IMR-90 (cell line): ENCODE data around the gene SURF6. TPM values are rescaled to one million over a fixed set of nuclear protein-coding genes. Genes with fewer than 3 reads are reported as not detected.
"Not testable (repeated sequence)": the region's sequence is repeated elsewhere in the genome, so short reads cannot be mapped to it uniquely, and the experiment has no call there.

Experiments used
- ATAC-seq: fragments of 200-7000 bp; cut with Tn5 transposase; 2 replicates; pipeline ENCODE4 v1.9.1; 2020; ENCODE audit warnings: low read depth, mild to moderate bottlenecking, moderate library complexity
- BruUV-seq: library from RNA; stranded (reverse); fragments of 400-500 nt; replicated peaks from 2 replicates; lab custom pipeline; 2021; lab: Mats Ljungman, UMichigan
- CTCF ChIA-PET: fragments of 300-600 bp; formaldehyde crosslinking; extraction: SDS; loops from one replicate; lab custom pipeline; 2021; ENCODE audit warnings: antibody characterized with exemption; lab: Yijun Ruan, JAX
- POLR2A ChIA-PET: fragments of 300-600 bp; sonication (Branson Sonifier 250); formaldehyde crosslinking; loops from one replicate; lab custom pipeline; 2022; ENCODE audit warnings: antibody characterized with exemption; ENCODE audit not compliant: unreplicated experiment; lab: Charles Lee
- DNase-seq: peaks from one replicate; pipeline ENCODE4 v3.0.0; 2013
- H2AFZ ChIP-seq: replicated peaks from 2 replicates; pipeline ENCODE3; 2013; ENCODE audit warnings: low read length, mild to moderate bottlenecking; ENCODE audit not compliant: poor library complexity
- H2AK5ac ChIP-seq: 2 replicates; pipeline ENCODE4 v1.6.1; 2013; ENCODE audit warnings: low read depth, low read length, inconsistent platforms
- H2AK9ac ChIP-seq: replicated peaks from 2 replicates; pipeline ENCODE3; 2013; ENCODE audit warnings: mild to moderate bottlenecking, low read depth, low read length, moderate library complexity; ENCODE audit not compliant: poor library complexity
- H2BK120ac ChIP-seq: 2 replicates; pipeline ENCODE4 v1.6.1; 2013; ENCODE audit warnings: low read depth, low read length, inconsistent platforms
- H2BK15ac ChIP-seq: 3 replicates; pipeline ENCODE4 v1.6.1; 2013; ENCODE audit warnings: low read depth, low read length, inconsistent platforms
- H2BK20ac ChIP-seq: 2 replicates; pipeline ENCODE4 v1.6.1; 2013; ENCODE audit warnings: low read depth, mild to moderate bottlenecking, inconsistent platforms, low read length, moderate library complexity
- H2BK5ac ChIP-seq: 2 replicates; pipeline ENCODE4 v1.6.1; 2013; ENCODE audit warnings: mild to moderate bottlenecking, low read depth, low read length, inconsistent platforms; ENCODE audit not compliant: poor library complexity, severe bottlenecking
- H3K14ac ChIP-seq: replicated peaks from 2 replicates; pipeline ENCODE4 v1.6.1; 2013; ENCODE audit warnings: low read depth, low read length, inconsistent platforms
- H3K18ac ChIP-seq: 2 replicates; pipeline ENCODE4 v1.6.1; 2013; ENCODE audit warnings: low read depth, low read length, control low read depth
- H3K23ac ChIP-seq: 2 replicates; pipeline ENCODE4 v1.6.1; 2013; ENCODE audit warnings: low read depth, low read length, inconsistent platforms
- H3K27ac ChIP-seq: 2 replicates; pipeline ENCODE4 v1.5.1; 2013; ENCODE audit warnings: mild to moderate bottlenecking, control low read depth, low read length; ENCODE audit not compliant: insufficient read depth
- H3K27me3 ChIP-seq: 2 replicates; pipeline ENCODE4 v1.6.1; 2013; ENCODE audit warnings: low read length; ENCODE audit not compliant: control insufficient read depth, insufficient read depth
- H3K36me3 ChIP-seq: 2 replicates; pipeline ENCODE4 v1.6.1; 2013; ENCODE audit warnings: low read length, mixed read lengths; ENCODE audit not compliant: control insufficient read depth, insufficient read depth
- H3K4ac ChIP-seq: 2 replicates; pipeline ENCODE4 v1.6.1; 2013; ENCODE audit warnings: low read depth, low read length, inconsistent platforms
- H3K4me1 ChIP-seq: 2 replicates; pipeline ENCODE4 v1.6.1; 2013; ENCODE audit warnings: low read length, mixed read lengths; ENCODE audit not compliant: control insufficient read depth, insufficient read depth
- H3K4me2 ChIP-seq: 2 replicates; pipeline ENCODE4 v1.6.1; 2013; ENCODE audit warnings: low read depth, mild to moderate bottlenecking, control low read depth, low read length, moderate library complexity
- H3K4me3 ChIP-seq: 2 replicates; pipeline ENCODE4 v1.5.1; 2013; ENCODE audit warnings: low read depth, mild to moderate bottlenecking, control low read depth, low read length, moderate library complexity; ENCODE audit not compliant: insufficient read depth
- H3K56ac ChIP-seq: 2 replicates; pipeline ENCODE4 v1.6.1; 2013; ENCODE audit warnings: low read length, inconsistent platforms; ENCODE audit not compliant: insufficient read depth; ENCODE audit errors: extremely low read depth
- H3K79me1 ChIP-seq, 2 experiments: 2 replicates each; pipeline ENCODE4 v1.6.1; 2013; ENCODE audit warnings: low read length in 2 of 2, inconsistent platforms in 1 of 2, low read depth in 1 of 2
- H3K9ac ChIP-seq: 2 replicates; pipeline ENCODE4 v1.6.1; 2013; ENCODE audit warnings: low read depth, low read length, control low read depth
- H3K9me1 ChIP-seq: 2 replicates; pipeline ENCODE4 v1.6.1; 2013; ENCODE audit warnings: low read length, inconsistent platforms; ENCODE audit not compliant: insufficient read depth
- H3K9me3 ChIP-seq: 2 replicates; pipeline ENCODE4 v1.6.1; 2013; ENCODE audit warnings: low read length; ENCODE audit not compliant: control insufficient read depth, insufficient read depth
- H4K20me1 ChIP-seq: 2 replicates; pipeline ENCODE4 v1.6.1; 2013; ENCODE audit warnings: low read length, inconsistent platforms; ENCODE audit not compliant: insufficient read depth
- H4K5ac ChIP-seq: 2 replicates; pipeline ENCODE4 v1.6.1; 2013; ENCODE audit warnings: mild to moderate bottlenecking, low read depth, low read length, control low read depth
- H4K8ac ChIP-seq, 2 experiments: 2 replicates each; pipeline ENCODE4 v1.6.1; 2013; ENCODE audit warnings: low read depth in 2 of 2, low read length in 2 of 2, control low read depth in 1 of 2, inconsistent platforms in 1 of 2
- H4K91ac ChIP-seq: 2 replicates; pipeline ENCODE4 v1.6.1; 2013; ENCODE audit warnings: low read depth, low read length, inconsistent platforms; ENCODE audit not compliant: insufficient read depth
- CTCF ChIP-seq: conservative IDR thresholded peaks from 2 replicates; pipeline ENCODE4 v1.5.1; 2012; ENCODE audit warnings: mild to moderate bottlenecking, low read depth, low read length, improper control_type of control experiment
- RAD21 ChIP-seq: IDR thresholded peaks from 2 replicates; pipeline ENCODE4 v1.6.1; 2012; ENCODE audit warnings: low read length, improper control_type of control experiment
- SMC3 ChIP-seq: fragments of 150-350 bp; IDR thresholded peaks from 2 replicates; pipeline ENCODE4 v1.6.1; 2016; ENCODE audit warnings: low read depth, mild to moderate bottlenecking, antibody characterized with exemption, low read length, moderate library complexity
- WGBS, 2 experiments: methylation state at CpG; one replicate each; pipeline versions ENCODE4 v1.1.5 to v1.1.7; 2013; ENCODE audit warnings: missing lambda C conversion rate in 2 of 2; ENCODE audit not compliant: insufficient read length in 1 of 2; ENCODE audit errors: extremely low coverage in 2 of 2; 5-methylcytosine and 5-hydroxymethylcytosine counted together
- dilution Hi-C: fragments of 300-500 bp; cut with HindIII; formaldehyde crosslinking; loops from one replicate; pipeline ENCODE4 v1.14.3; 2018; ENCODE audit warnings: low sequenced_read_pairs; ENCODE audit not compliant: unreplicated experiment
- in situ Hi-C: fragments of 300-500 bp; cut with MboI; formaldehyde crosslinking; loops from 3 replicates; pipeline ENCODE4 v1.14.3; 2019; ENCODE audit warnings: low sequenced_read_pairs, inconsistent platforms, mixed read lengths
- intact Hi-C: fragments of 100-400 bp; cut with micrococcal nuclease; formaldehyde crosslinking; loops from 2 replicates; pipeline ENCODE4 v1.10.0; 2022
- polyA plus RNA-seq, 3 experiments: library from polyadenylated mRNA; depleted of rRNA; stranded (reverse); fragments of >200 nt; gene quantifications; 2 replicates each; pipeline ENCODE4 v1.2.3, GENCODE V29; 2012; ENCODE audit warnings: low replicate concordance in 1 of 3
- total RNA-seq: library from RNA; depleted of rRNA; stranded (reverse); fragments of >200 nt; gene quantifications from 2 replicates; pipeline ENCODE4 v1.2.3, GENCODE V29; 2012

The SURF6 gene
- total and polyA plus RNA-seq, 2 of the 4 experiments (the other 2 are of a cell fraction), result 6.1 to 12.8 TPM

- ChIA-PET POLR2A (interaction anchor here (0.6 kb wide), 1 partner anchor 135 kb away, joined by 7 read pairs; no protein-coding TSS in a partner anchor), CTCF (interaction anchor here (1.1 to 1.2 kb wide), 2 partner anchors 11 to 13 kb away, joined by 3 to 4 read pairs; no protein-coding TSS in a partner anchor)
- H2BK20ac ChIP-seq, H3K27ac ChIP-seq, H3K27me3 ChIP-seq, H3K9ac ChIP-seq, H3K23ac ChIP-seq, DNase-seq, H4K5ac ChIP-seq, ATAC-seq, H3K4me1 ChIP-seq, H4K20me1 ChIP-seq, H2BK5ac ChIP-seq, H2BK15ac ChIP-seq, H3K56ac ChIP-seq, dilution Hi-C loops, H3K4me3 ChIP-seq, H4K8ac ChIP-seq, H2BK120ac ChIP-seq, H4K91ac ChIP-seq, H2AFZ ChIP-seq, H3K9me3 ChIP-seq, H2AK5ac ChIP-seq, H3K18ac ChIP-seq, in situ Hi-C loops, H3K4ac ChIP-seq, H3K9me1 ChIP-seq, H3K4me2 ChIP-seq, BruUV-seq, H3K14ac ChIP-seq, H2AK9ac ChIP-seq: not testable (repeated sequence)
- TF ChIP-seq CTCF, result peak; percentile 45
- TF ChIP-seq SMC3, result 0 out of 2 replicates have a peak, but pooled peaks have one; percentile 26
- peak; percentile 50 for TF ChIP-seq RAD21
- Histone ChIP-seq H3K36me3 (peaks cover 35% of the 10 kb centered on the region), H3K79me1 (peaks cover 15 to 17% of the 10 kb centered on the region in 2 experiments; a peak in 3 of 4 replicates)
- intact Hi-C loops, result loop anchor here (1.0 kb wide), 1 partner anchor 144 kb away; no protein-coding TSS in a partner anchor
- WGBS, 2 experiments, result 80% methylated on average over 1 of the region's 21 CpGs; no CpG with 5 or more reads in 1 of the 2 experiments
These were observed 6.5 kb downstream of the SURF6 start for GRCh38 chr9:133329306-133330156.
